MCF 10A (cell line): Measurements from ENCODE around the gene PNISR. TPM values are rescaled to one million over a fixed set of nuclear protein-coding genes. Genes with fewer than 3 reads are reported as not detected.

Source experiments
- BruUV-seq: library from RNA; stranded (reverse); fragments of 400-500 nt; replicated peaks from 2 replicates; lab custom pipeline; 2021; lab: Mats Ljungman, UMichigan
- CTCF ChIA-PET: fragments of 300-600 bp; sonication (Branson Sonifier 250); formaldehyde crosslinking; extraction: SDS; loops from one replicate; lab custom pipeline; 2021; ENCODE audit warnings: antibody characterized with exemption, inconsistent platforms; lab: Yijun Ruan, JAX
- POLR2A ChIA-PET: fragments of 300-600, 350-650 bp; sonication (Branson Sonifier 250); formaldehyde crosslinking; extraction: SDS; loops from one replicate; lab custom pipeline; 2020; ENCODE audit warnings: antibody characterized with exemption, inconsistent platforms; lab: Yijun Ruan, JAX
- DNase-seq: peaks from one replicate; pipeline ENCODE4 v3.0.0-alpha.2; 2018; ENCODE audit not compliant: unreplicated experiment
- H3K27ac Mint-ChIP-seq: one replicate; pipeline ENCODE4 v1.8.0; 2022; ENCODE audit warnings: mild to moderate bottlenecking, low read depth, mixed read lengths; ENCODE audit not compliant: unreplicated experiment
- H3K27me3 Mint-ChIP-seq: one replicate; pipeline ENCODE4 v1.8.0; 2022; ENCODE audit warnings: mixed read lengths; ENCODE audit not compliant: insufficient read depth, unreplicated experiment
- H3K36me3 Mint-ChIP-seq: one replicate; pipeline ENCODE4 v1.8.0; 2022; ENCODE audit warnings: mild to moderate bottlenecking, moderate library complexity, mixed read lengths; ENCODE audit not compliant: insufficient read depth, unreplicated experiment
- H3K4me1 Mint-ChIP-seq: one replicate; pipeline ENCODE4 v1.8.0; 2022; ENCODE audit warnings: mixed read lengths; ENCODE audit not compliant: insufficient read depth, unreplicated experiment
- H3K4me3 Mint-ChIP-seq: one replicate; pipeline ENCODE4 v1.8.0; 2022; ENCODE audit warnings: mild to moderate bottlenecking, moderate library complexity, mixed read lengths; ENCODE audit not compliant: unreplicated experiment
- H3K9me3 Mint-ChIP-seq: one replicate; pipeline ENCODE4 v1.8.0; 2022; ENCODE audit warnings: mixed read lengths; ENCODE audit not compliant: unreplicated experiment
- intact Hi-C: fragments of 100-400 bp; cut with micrococcal nuclease; formaldehyde crosslinking; loops from 2 replicates; pipeline ENCODE4 v1.14.1; 2022
- total RNA-seq: library from RNA; stranded (reverse); gene quantifications from 2 replicates; pipeline ENCODE4 v1.2.3, GENCODE V29; 2022
- TF ChIP-seq, protein P1 (sequence below): fragments of 200-600 bp; IDR thresholded peaks from one replicate; pipeline ENCODE4 v1.8.0; 2022; ENCODE audit warnings: antibody characterized with exemption, mild to moderate bottlenecking; ENCODE audit not compliant: unreplicated experiment

Gene PNISR
- total RNA-seq, 1 experiment from 2014 or later, result 95.9 TPM

DNA sequence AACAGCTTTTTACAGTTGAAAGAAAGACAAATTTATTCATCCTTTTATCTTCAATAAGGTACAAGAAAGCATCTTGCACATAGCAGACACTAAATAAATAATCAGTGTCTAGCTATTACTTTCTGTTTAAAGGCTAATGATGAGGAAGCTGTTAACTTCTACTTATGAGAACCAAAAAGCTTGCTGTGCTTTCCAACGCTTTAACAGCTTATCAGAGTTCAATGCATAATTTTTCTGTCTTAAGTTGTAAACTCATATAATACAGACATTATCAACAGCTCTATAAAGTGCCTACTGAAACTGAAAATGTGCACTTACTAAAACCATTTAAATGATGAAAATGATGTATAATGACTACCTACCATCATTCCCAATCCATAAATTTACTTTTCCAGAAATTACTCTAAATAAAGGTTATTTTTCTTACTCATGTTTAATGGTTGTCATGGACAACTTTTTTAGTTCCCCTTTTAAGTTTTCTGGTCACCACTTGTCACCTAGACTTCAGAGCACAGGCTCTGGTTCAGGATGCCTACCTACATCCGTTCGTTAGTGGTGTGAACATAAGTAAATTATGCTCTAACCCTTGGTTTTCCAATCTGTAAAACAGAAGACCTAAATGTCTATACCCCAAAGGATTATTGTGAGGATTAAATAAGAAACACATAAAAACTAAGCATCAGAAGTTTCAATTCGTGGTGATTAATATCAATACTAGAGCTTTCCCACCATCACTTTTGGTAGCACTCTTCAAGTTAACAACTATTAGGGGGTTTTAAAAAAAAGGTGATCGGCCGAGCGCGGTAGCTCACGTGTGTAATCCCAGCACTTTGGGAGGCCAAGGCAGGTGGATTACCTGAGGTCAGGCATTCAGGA, 8.0 kb downstream of the PNISR start:
- Mint-ChIP-seq H3K4me3 (no peak overlapping the region), H3K4me1 (peaks cover 27% of the 10 kb centered on the region), H3K36me3 (peaks cover 34% of the 10 kb centered on the region), H3K9me3 (no peaks in the 10 kb centered on the region), H3K27ac (no peak overlapping the region), H3K27me3 (no peaks in the 10 kb centered on the region)
- TF ChIP-seq, protein P1, sequence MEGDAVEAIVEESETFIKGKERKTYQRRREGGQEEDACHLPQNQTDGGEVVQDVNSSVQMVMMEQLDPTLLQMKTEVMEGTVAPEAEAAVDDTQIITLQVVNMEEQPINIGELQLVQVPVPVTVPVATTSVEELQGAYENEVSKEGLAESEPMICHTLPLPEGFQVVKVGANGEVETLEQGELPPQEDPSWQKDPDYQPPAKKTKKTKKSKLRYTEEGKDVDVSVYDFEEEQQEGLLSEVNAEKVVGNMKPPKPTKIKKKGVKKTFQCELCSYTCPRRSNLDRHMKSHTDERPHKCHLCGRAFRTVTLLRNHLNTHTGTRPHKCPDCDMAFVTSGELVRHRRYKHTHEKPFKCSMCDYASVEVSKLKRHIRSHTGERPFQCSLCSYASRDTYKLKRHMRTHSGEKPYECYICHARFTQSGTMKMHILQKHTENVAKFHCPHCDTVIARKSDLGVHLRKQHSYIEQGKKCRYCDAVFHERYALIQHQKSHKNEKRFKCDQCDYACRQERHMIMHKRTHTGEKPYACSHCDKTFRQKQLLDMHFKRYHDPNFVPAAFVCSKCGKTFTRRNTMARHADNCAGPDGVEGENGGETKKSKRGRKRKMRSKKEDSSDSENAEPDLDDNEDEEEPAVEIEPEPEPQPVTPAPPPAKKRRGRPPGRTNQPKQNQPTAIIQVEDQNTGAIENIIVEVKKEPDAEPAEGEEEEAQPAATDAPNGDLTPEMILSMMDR, result no peak
- BruUV-seq, result no TSS peak
- ChIA-PET CTCF (interaction anchor here (1.1 to 2.2 kb wide), 5 partner anchors 12 to 87 kb away, joined by 3 to 7 read pairs (median 4); no protein-coding TSS in a partner anchor), POLR2A (interaction anchor here (0.8 to 1.2 kb wide), 3 partner anchors 7 to 22 kb away, joined by 3 to 4 read pairs (median 3); no protein-coding TSS in a partner anchor)
- no peak for DNase-seq
- intact Hi-C loops, result no loop called here

DNA sequence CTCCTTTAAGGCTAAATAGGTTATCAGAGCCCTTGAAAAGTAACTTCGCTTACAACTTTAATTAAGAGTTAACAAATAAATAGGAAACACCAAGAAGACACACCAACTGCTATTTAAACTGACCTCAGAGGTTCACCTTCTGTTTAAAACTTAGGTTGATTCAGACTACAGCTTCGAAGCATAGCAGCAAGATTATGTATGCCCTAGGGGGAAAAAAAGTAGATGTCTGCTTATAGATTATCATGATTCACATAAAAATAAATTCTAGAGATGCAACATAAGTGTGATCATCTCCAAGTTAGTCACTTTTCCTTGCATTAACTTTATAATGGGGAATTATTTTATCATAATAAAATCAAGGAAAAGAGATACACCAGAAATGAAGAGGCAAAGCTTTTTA, 8.9 kb downstream of the PNISR start:
- ChIA-PET CTCF (interaction anchor here (1.5 to 2.2 kb wide), 2 partner anchors 20 to 84 kb away, joined by 4 to 6 read pairs; no protein-coding TSS in a partner anchor), POLR2A (interaction anchor here (0.8 to 1.2 kb wide), 3 partner anchors 8 to 21 kb away, joined by 3 to 4 read pairs (median 3); no protein-coding TSS in a partner anchor)
- peaks cover 34% of the 10 kb centered on the region for H3K36me3 Mint-ChIP-seq
- no peak overlapping the region for H3K4me3 Mint-ChIP-seq
- no peaks in the 10 kb centered on the region for H3K27me3 Mint-ChIP-seq
- intact Hi-C loops, result no loop called here
- H3K27ac Mint-ChIP-seq, result no peak overlapping the region
- H3K4me1 Mint-ChIP-seq, result peaks cover 23% of the 10 kb centered on the region
- no peaks in the 10 kb centered on the region for H3K9me3 Mint-ChIP-seq
- TF ChIP-seq, protein P1, result no peak
- DNase-seq, result no peak
- no TSS peak for BruUV-seq

DNA sequence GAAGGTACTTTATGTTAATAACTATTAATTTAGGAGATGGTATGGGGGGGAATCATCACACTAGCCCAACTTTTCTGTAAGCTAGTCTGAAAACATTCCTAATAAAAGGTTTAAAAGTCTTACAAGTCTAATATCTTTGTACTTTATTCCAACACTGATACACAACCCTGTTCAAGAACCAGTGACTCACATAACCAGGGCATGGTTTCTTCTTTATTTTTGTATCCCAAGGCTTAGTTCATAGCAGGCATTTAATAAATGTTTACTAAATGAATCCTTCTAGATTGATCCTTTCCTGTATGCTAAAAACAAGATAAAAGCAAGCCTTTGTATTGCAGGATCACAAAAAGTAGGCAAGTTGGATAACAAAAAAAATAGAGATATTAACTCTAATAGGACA, 9.7 kb downstream of the PNISR start:
- H3K9me3 Mint-ChIP-seq, result no peaks in the 10 kb centered on the region
- BruUV-seq, result no TSS peak
- TF ChIP-seq, protein P1, result no peak
- DNase-seq, result no peak
- no peak overlapping the region for H3K4me3 Mint-ChIP-seq
- H3K27ac Mint-ChIP-seq, result no peak overlapping the region
- intact Hi-C loops, result no loop called here
- H3K4me1 Mint-ChIP-seq, result peaks cover 19% of the 10 kb centered on the region
- CTCF ChIA-PET, result interaction anchor here (0.6 to 1.1 kb wide), 3 partner anchors 11 to 398 kb away, joined by 3 to 4 read pairs (median 3); no protein-coding TSS in a partner anchor
- peaks cover 40% of the 10 kb centered on the region for H3K36me3 Mint-ChIP-seq
- H3K27me3 Mint-ChIP-seq, result no peaks in the 10 kb centered on the region
- POLR2A ChIA-PET, result interaction anchor here (1.5 to 1.7 kb wide), 2 partner anchors 9 to 22 kb away, joined by 9 read pairs; partner anchors contain the start of gene COQ3

DNA sequence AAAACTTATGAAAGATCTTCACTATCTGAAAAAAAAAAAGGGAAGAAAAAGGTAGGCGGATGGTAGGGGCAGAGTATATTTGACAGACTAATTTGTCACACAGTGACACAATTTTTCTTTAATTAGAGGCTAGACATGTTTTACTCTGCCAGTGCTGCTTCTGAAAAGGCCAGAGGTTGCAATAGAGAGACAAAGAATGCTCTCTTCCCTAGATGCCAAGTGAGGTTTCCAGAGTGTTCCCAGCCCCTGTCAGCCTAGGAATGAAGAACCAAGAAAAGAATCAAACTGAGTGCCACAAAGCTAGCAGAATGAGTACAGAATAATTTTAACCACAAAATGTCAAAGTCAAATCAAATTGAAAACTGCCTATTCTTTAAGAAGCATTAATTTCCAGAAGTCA, 13.0 kb downstream of the PNISR start:
- POLR2A ChIA-PET, result interaction anchor here (0.6 to 1.4 kb wide), 2 partner anchors 13 to 105 kb away, joined by 3 to 4 read pairs; partner anchors contain the start of gene PNISR
- CTCF ChIA-PET, result interaction anchor here (0.8 to 2.3 kb wide), 2 partner anchors 16 to 82 kb away, joined by 3 to 8 read pairs; no protein-coding TSS in a partner anchor
- H3K27ac Mint-ChIP-seq, result no peak overlapping the region
- no peak for DNase-seq
- BruUV-seq, result no TSS peak
- intact Hi-C loops, result no loop called here
- peaks cover 8% of the 10 kb centered on the region for H3K4me1 Mint-ChIP-seq
- TF ChIP-seq, protein P1, result no peak
- H3K36me3 Mint-ChIP-seq, result peaks cover 74% of the 10 kb centered on the region
- no peak overlapping the region for H3K4me3 Mint-ChIP-seq
- H3K9me3 Mint-ChIP-seq, result no peaks in the 10 kb centered on the region
- no peaks in the 10 kb centered on the region for H3K27me3 Mint-ChIP-seq
